ENCODE data around the gene ZFAND3.

Gene ZFAND3

DNA sequence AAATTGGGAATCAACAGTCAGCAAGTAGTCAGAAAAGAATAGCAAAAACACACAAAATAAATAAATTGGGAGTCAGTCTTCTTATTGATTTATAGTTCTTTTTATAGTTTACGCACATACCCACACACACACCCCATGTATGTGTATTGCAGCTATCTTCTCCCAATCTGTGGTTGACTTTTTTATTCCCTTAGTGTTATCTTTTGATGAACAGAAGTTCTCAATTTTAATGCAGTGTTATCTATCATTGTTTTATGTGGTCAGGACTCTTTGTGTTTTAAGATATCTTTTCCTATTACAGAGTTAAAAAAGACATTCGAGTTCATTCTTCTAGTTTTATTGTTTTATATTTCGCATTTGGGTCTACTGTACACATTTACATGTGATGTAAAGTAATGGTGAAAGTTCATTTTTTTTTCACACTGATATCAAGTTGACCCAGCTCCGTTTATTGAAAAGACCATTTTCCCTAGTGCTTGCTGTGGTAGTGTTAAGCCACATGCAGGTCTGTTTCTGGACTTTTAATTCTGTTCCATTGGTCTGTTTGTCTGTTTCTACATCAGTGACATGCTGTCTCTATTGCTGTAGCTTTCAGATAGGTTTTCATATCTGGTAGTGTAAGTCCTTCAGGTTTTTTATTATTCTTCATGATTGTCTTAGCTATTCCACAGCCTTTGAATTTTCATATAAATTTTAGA, 78.4 kb downstream of the ZFAND3 start:
- DNase-seq = no peak

DNA sequence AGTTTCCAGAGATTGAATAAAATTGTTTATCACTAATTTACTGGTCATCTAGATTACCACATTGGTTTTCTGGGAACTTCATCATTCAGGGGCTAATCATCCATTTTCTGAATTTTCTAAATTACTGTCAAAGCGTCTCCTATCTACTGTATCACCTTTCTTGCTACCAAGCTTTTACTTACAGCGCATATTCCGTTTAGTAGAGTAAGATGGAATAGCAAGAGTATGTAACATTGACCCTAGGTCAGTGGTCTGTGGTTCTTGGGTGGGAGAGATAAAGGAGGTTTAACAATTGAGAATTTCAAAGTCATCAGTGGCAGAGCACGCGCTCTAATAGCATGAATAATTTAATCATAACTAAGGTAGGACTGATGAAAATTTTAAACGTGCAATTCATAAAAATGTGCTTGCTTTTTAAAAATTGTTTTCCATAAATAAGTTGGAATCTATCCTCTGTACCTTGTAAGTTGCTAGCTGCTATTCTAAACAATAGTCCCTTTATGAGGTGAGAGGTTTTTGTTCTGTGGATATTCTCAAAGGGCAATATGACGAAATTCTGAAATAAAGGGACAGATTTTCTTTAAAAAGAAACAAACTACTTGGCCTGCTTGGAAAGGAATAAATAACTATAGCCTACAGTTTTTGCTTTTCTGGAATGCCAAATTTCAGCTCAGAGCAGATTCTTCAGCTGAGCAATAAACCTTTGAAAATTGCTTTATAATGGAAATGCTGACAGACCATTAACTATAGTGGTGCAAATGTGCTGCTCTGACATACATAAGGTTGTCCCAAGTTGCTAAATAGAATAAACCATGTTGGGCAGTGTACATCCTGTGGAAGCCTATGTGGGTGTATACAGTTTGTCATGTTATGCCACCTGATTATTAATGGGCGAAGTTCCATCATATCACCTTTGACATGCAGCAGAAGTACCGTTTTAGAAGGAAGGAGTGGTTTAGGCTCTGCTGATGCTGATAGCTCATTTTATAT, 84.1 kb downstream of the ZFAND3 start:
- no peak for DNase-seq

DNA sequence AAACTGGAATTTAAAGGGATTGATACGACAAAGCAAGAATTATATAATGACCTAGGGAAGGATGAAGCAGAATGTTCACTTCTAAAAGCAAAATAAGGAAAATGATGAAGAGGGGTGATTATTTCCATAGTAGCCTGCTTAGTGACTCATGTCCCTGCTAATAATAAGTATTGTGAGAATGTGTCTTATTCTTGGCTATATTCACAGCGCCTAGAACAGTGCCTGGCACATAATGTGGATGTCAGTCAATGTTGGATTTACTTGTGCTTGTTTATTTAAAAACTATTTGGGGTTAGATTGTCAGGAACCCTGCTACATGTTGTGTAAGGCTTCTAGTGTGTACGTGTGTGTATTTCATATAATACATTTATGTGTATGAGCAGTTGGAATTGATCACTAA, 85.1 kb downstream of the ZFAND3 start:
- no peak for DNase-seq

DNA sequence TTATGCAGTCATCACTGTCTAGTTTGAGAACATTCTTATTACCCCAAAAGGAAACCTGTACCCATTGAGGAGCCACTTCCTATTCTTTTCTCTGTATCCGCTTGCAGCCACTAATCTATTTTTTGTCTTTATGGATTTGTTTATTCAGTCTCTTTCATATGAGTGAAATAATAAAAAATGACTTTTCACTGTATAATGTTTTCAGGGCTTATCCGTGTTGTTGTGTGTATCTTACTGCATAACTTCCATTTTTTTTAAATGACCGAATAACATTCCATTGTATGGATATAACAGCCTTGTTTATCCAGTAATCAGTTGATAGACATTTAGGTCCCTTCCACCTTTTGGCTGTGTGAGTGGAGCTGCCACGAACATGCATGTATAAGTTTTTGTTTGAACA, 86.6 kb downstream of the ZFAND3 start:
- DNase-seq = no peak

DNA sequence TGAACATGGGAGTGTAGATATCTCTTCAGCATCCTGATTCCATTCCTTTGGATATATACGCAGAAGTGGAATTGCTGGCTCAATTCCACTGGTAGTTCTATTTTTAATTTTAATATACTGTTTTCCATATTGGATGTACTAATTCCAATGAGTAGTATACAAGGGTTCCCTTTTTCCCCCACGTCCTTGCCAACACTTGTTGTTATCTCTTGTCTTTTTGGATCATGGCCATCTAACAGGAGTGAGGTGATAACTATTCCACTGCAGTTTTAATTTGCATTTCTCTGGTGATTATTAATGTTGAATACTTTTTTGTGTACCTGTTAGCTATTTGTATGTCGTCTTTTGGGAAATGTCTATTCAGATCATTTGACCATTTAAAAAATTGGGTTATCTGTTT, 91.5 kb downstream of the ZFAND3 start:
- no peak for DNase-seq

DNA sequence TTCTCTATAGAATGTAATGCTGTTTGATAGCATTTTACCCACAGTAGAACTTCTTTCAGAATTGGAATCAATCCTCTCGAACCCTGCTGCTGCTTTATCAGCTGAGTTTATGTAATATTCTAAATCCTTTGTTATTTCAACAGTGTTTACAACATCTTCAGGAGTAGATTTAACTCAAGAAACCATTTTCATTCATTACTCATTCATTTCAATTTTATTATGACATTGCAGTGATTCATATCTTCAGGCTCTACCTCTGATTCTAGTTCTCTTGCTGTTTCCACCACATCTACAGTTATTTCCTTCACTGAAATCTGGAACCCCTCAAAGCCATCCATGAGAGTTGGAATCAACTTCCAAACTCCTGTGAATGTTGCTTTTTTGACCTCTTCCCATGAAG, 93.7 kb downstream of the ZFAND3 start:
- no peak for DNase-seq

DNA sequence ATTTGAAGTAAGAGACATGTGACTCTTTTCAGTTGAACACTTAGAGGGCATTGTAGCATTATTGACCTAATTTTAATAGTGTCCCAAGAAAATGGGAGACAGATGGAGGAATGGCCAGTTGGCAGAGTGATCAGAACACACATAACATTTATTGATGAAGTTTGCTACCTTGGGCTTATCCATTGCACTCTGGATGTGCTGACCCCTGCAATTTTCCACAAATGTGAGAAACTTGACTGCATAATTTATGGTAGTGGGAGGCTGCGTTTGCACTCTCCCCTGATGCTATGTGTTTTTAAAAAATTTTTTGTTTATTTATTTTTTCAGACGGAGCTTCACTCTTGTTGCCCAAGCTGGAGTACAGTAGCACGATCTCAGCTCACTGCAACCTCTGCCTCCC, 95.9 kb downstream of the ZFAND3 start:
- DNase-seq = no peak

DNA sequence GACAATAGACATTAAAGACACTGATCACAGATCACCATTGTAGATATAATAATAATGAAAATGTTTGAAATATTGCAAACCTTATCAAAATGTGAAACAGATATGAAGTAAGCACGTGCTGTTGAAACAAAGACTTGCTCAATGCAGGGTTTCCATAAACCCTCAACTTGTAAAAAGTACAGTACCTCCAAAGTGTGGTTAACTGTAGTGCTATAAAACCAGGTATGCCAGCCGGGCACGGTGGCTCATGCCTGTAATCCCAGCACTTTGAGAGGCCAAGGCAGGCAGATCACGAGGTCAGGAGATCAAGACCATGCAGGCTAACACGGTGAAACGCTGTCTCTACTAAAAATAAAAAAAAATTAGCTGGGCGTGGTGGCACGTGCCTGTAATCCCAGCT, 96.6 kb downstream of the ZFAND3 start:
- DNase-seq = no peak

DNA sequence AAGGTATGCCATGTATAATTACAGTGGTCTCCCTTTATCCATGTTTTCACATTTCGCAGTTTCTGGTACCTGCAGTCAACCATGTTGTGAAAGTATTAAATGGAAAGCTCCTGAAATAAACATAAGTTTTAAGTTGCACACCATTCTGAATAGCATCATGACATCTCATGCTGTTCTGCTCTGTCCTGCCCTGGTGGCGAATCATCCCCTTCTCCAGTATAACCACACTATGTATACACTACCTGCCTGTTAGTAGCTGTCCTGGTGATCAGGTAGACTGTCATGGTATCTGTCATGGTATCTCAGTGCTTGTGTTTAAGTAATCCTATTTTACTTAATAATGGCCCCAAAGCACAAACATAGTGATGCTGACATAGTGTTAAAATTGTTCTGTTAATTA, 97.1 kb downstream of the ZFAND3 start:
- DNase-seq = no peak

DNA sequence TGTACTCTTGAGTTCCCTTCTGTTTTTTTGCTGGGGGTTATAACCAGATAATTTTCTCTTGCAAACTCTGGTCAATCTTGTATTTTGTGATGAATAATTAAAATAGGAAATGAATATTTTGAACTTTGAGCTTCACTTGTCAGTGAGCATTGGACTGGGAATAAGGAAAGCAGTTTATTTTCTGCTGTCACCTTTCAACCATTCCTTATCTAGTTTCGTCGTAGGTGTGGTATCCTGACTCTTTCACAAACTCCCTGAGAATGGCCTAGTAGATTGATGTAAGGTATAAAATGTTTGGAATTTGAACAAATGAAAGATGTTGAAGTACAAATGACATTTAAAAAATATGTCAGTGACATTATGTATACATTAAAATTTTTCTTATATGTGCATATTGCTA, 98.0 kb downstream of the ZFAND3 start:
- no peak for DNase-seq

DNA sequence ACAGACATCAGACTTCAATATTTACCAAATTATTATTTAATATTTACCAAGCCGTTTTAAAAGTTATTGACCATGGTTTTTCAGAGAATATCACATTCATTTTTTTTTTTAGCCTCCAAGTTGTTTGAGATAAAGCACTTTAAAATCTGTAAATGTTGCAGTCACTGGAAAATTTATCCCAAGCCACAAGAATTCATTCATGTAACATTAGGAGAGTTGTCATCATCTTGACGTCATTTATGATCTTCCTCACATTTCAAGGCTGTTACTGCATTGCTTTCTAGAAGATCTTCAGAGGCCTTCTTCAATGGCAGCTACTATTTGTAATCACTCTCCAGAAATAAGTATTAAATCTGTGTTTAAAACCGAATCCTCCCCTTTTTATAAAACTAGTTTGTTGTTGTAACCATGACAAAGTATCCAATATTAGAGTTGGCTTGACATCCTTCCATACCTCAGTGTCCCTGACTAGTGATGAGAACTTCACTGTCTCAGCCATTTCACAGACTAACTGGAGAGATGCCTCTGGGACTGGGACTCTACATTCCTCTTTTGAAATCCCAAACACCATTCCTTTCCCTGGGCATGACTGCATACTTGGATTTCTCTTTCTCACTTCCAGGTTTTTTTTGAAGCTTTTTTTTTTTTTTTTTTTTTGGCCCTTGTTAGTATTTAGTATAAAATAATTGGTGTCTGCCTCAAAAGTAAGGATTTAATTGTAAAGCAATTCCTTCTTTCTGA, 100.1 kb downstream of the ZFAND3 start:
- DNase-seq = no peak

DNA sequence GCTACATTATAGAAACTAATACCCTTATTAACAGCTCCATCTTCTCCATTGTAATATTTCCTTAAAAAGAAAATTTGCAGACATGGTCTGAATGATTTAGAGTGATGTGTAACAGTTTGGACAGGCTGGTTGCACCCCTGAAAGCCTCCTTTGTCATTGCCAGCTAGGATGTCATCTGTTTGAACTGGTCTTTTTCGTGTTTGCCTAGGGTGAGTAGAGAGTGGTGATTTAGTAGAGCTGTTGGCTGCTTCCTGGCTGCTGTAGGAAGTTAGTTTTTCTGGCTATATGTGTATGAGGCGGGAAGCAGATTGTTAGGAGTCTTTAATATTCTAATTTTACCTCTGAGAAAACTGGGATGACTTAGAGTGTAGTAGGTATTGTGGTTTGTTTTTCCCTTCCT, 101.1 kb downstream of the ZFAND3 start:
- no peak for DNase-seq

DNA sequence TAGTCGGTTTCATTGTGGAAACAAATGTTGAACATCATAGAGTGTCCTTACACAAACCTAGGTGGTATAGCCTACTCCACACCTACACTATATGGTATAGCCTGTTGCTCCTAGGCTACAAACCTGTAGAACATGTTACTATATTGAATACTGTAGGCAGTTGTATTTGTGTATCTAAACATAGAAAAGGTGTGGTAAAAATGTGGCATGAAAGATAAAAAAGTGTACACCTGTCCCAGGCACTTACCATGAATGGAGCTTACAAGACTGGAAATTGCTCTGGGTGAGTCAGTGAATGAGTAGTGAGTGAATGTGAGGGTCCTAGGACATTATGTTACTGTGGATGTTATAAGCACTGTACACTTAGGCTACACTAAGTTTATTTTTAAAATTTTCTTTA, 103.0 kb downstream of the ZFAND3 start:
- no peak for DNase-seq

DNA sequence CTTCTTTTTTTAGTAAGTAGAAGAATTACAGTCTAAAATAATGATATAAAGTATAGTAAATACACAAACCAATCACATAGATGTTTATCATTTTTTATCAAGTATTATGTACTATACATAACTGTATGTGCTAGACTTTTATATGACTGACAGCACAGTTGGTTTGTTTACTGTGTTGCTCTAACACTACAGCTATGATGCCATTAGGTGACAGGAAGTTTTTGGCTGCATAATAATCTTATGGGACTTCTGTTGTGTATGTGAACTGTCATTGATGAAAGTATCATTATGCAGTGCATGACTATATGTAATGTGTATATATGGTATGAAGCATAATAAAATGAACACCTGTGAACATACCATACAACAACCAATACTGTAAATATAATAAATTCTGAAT, 104.0 kb downstream of the ZFAND3 start:
- DNase-seq = no peak

DNA sequence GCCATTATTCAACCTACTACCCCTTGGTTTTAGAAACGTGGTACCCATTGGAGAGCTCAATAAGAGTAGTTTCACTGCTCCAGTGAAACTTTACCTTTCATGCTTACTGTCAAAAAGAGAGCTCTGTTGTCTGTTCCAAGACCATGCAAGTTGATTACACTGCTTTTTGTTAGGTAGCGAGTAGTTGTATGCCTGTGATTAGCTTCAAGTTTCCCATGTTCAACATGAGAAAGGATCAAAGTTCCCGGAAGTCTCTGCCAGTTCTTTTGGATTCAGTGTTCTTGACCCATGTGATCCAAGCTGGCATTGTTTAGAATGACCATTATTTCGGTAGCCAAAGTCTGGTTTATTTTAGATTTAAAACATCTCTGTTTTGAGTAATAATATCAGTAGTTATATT, 107.1 kb downstream of the ZFAND3 start:
- DNase-seq = no peak

DNA sequence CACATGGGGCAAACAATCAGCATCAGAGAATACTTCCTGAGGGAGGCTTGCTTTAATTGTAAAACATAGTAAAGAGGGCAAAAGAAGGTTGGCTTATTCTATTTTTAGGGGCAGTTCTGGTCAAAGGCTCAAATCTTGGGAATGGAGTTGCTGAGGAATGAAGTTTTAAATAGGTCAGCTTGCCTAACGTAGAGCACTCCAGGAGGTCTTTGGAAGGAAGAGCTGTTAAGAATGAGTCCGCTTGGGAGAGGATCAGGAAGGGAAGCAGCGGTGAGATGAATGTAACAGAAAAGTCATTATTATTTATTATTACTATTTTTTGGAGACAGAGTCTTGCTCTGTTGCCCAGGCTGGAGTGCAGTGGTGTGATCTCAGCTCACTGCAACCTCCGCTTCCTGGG, 108.7 kb downstream of the ZFAND3 start:
- no peak for DNase-seq

DNA sequence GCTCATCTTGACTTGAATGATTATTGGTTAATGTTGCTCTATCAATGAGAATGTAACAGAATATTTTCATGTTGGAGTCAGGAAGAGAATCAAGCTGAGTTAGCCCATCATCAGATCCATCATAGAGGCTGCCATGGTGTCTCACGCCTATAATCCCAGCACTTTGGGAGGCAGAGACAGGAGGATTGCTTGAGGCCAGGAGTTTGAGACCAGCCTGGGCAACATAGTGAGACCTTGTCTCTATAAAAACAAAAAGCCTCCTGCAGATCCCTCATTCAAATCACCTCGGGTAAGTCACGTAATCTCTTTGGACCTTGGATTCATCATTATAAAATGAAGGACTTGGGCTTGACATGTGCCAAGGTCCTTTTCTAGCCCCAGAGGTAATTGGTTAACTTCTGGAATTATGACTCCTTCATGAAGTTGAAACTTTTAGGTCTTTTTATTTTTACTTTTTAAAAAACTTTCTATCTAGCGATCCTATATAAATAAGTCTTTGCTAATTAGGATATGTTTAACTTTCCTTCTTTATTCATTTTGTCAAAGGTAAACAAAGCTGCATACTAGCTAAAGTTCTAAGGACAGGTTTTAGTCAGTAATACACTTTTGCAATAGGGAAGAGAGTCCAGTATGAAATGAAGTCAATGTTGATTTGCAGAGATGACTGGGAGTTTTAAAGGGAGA, 110.9 kb downstream of the ZFAND3 start:
- no peak for DNase-seq

DNA sequence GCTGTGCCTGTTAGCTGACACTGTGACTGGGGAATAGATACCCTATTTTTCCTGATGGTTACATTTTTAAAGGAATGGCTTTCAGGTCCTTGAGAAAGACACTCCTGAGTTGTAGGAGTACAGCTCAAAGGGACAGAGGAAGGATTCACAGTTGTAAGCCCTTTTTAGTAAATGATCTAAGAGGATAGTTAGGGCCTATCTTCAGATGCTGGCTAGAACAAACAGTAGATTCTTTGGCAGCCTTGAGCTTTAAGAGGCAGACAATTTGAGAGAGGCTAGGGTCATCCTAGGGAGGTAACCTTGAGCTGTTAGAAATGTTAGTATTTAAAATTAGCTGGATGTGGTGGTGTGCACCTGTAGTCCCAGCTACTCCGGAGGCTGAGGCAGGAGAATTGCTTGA, 111.5 kb downstream of the ZFAND3 start:
- no peak for DNase-seq

DNA sequence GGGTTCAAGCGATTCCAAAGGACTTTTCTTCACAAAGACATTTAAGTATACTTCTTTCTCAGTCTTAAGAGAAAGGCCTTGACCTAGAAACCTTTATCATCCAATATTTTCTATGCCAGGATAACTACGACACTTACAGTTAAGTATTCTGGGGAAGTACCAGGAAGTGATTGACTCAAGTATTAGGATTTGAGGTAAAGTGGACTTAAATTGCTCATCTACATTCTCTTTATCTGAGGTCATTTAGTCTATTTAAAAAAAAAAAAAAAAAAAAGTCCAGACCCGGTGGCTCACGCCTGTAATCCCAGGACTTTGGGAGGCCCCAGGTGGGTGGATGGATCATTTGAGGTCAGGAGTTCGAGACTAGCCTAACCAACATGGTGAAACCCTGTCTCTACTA, 114.7 kb downstream of the ZFAND3 start:
- no peak for DNase-seq

DNA sequence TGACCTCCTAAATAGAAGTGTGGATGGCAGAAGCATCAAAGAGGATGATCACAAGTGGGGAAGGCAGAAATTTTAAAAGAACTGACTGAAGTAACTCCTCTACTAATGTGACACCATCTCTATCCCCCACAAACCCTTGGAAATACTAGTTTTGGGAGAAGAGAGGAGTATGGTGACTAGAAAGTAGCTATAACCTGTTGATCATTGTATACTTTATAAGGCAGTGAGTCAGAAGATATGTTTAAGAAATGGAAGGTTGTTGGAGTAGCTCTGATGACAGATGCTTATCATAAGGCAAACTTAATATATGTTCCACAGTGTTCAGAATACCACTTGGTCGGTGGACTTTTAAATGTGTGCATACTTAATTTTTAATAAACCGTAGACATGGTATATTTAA, 116.6 kb downstream of the ZFAND3 start:
- no peak for DNase-seq

DNA sequence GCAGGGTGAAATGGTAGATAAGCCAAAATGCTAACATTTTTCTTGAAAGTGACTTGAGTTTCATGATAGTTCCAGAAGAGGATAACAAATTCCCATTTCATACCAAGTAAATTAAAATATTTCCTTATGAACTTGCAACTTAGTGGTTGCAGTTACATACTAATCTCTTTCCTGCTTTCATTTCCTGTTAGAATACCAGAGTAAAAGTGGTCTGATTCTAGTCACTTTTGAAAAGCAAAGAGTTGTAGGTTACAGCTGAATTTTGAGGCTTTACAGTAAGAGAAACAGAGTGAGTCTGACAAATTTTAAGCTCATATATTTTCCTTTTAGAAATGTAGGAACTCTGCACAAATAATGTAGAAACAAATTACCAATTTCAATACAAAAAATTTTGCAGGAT, 117.4 kb downstream of the ZFAND3 start:
- DNase-seq = no peak

DNA sequence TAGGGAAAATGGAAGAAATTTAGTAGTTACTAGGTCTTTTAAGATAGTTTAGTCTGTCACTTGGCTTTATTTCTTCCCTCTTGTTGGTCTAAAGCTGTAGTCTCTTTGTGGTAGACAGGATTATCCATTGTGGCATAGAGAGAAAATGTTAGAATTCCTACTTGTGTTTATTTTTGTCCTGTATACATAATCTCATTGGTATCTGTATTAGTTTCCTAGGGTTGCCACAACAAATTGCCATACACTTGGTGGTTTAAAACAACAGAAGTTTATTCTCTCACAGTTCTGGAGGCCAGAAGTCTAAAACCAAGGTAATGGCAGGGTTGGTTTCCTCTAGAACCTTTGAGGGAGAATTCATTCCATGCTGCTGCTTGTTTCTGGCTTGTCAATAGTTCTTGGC, 119.4 kb downstream of the ZFAND3 start:
- no peak for DNase-seq
